ENCODE measurements around the gene TMOD1.
"Not testable (repeated sequence)": the region's sequence is repeated elsewhere in the genome, so short reads cannot be mapped to it uniquely, and the experiment has no call there.

The TMOD1 gene

GRCh38 chr9:97574101-97574571 is 72.7 kb downstream of the TMOD1 start:
- H3K4me3 Mint-ChIP-seq; H3K9me3 Mint-ChIP-seq; DNase-seq (ENCODE audit: low spot score in 2 of 2); ATAC-seq; H3K4me1 Mint-ChIP-seq; H3K36me3 Mint-ChIP-seq; H3K27ac Mint-ChIP-seq: not testable (repeated sequence)

- H3K9me3 Mint-ChIP-seq, H3K4me1 Mint-ChIP-seq, H3K36me3 Mint-ChIP-seq: not testable (repeated sequence)
- Mint-ChIP-seq H3K27ac (peak overlapping the region; percentile 89), H3K4me3 (peak overlapping the region; percentile 78)
- peak; percentile 43 for ATAC-seq
- peak in 1 of 2 donors; percentile 60 for DNase-seq (ENCODE audit: low spot score in 2 of 2)
Measured at GRCh38 chr9:97574921-97575672, 73.6 kb downstream of the TMOD1 start.

GRCh38 chr9:97575673-97576200 is 74.3 kb downstream of the TMOD1 start:
- Mint-ChIP-seq H3K36me3 (no peaks in the 10 kb centered on the region), H3K9me3 (no peaks in the 10 kb centered on the region), H3K4me1 (peaks cover 7% of the 10 kb centered on the region), H3K27ac (no peak overlapping the region), H3K4me3 (peak overlapping the region; percentile 78)
- DNase-seq (ENCODE audit: low spot score in 2 of 2) (no peak), ATAC-seq (peak; percentile 27)

- ATAC-seq (no peak), DNase-seq (ENCODE audit: low spot score in 2 of 2) (no peak)
- Mint-ChIP-seq H3K9me3 (no peaks in the 10 kb centered on the region), H3K36me3 (no peaks in the 10 kb centered on the region), H3K4me1 (peaks cover 7% of the 10 kb centered on the region), H3K4me3 (no peak overlapping the region), H3K27ac (no peak overlapping the region)
Measured at GRCh38 chr9:97577051-97577450, 75.6 kb downstream of the TMOD1 start.

GRCh38 chr9:97578846-97579245 is 77.4 kb downstream of the TMOD1 start:
- ATAC-seq (no peak), DNase-seq (ENCODE audit: low spot score in 2 of 2) (no peak)
- Mint-ChIP-seq H3K4me3 (no peak overlapping the region), H3K36me3 (no peaks in the 10 kb centered on the region), H3K4me1 (peaks cover 7% of the 10 kb centered on the region), H3K27ac (no peak overlapping the region), H3K9me3 (no peaks in the 10 kb centered on the region)

- Mint-ChIP-seq H3K27ac (no peak overlapping the region), H3K4me1 (peaks cover 5% of the 10 kb centered on the region), H3K9me3 (no peaks in the 10 kb centered on the region), H3K4me3 (no peak overlapping the region), H3K36me3 (no peaks in the 10 kb centered on the region)
- no peak for ATAC-seq
- DNase-seq (ENCODE audit: low spot score in 2 of 2) = no peak
Measured at GRCh38 chr9:97579914-97580313, 78.4 kb downstream of the TMOD1 start.

- not testable (repeated sequence) for H3K27ac Mint-ChIP-seq; H3K9me3 Mint-ChIP-seq; ATAC-seq; H3K4me3 Mint-ChIP-seq; DNase-seq (ENCODE audit: low spot score in 2 of 2); H3K4me1 Mint-ChIP-seq; H3K36me3 Mint-ChIP-seq
Measured at GRCh38 chr9:97581590-97581989, 80.1 kb downstream of the TMOD1 start.

- not testable (repeated sequence) for DNase-seq (ENCODE audit: low spot score in 2 of 2); H3K9me3 Mint-ChIP-seq; H3K27ac Mint-ChIP-seq; ATAC-seq; H3K4me1 Mint-ChIP-seq; H3K36me3 Mint-ChIP-seq; H3K4me3 Mint-ChIP-seq
Measured at GRCh38 chr9:97584778-97585177, 83.3 kb downstream of the TMOD1 start.

GRCh38 chr9:97586909-97587308 is 85.4 kb downstream of the TMOD1 start:
- not testable (repeated sequence) for H3K9me3 Mint-ChIP-seq; H3K36me3 Mint-ChIP-seq; H3K4me3 Mint-ChIP-seq; DNase-seq (ENCODE audit: low spot score in 2 of 2); H3K27ac Mint-ChIP-seq; ATAC-seq; H3K4me1 Mint-ChIP-seq

- Mint-ChIP-seq H3K36me3 (no peaks in the 10 kb centered on the region), H3K4me3 (no peak overlapping the region), H3K9me3 (no peaks in the 10 kb centered on the region), H3K4me1 (no peaks in the 10 kb centered on the region), H3K27ac (no peak overlapping the region)
- ATAC-seq (no peak), DNase-seq (ENCODE audit: low spot score in 2 of 2) (no peak)
Measured at GRCh38 chr9:97591535-97591934, 90.1 kb downstream of the TMOD1 start.

GRCh38 chr9:97592126-97592525 is 90.7 kb downstream of the TMOD1 start:
- ATAC-seq (no peak), DNase-seq (ENCODE audit: low spot score in 2 of 2) (no peak)
- Mint-ChIP-seq H3K9me3 (no peaks in the 10 kb centered on the region), H3K4me3 (no peak overlapping the region), H3K36me3 (no peaks in the 10 kb centered on the region), H3K27ac (no peak overlapping the region), H3K4me1 (no peaks in the 10 kb centered on the region)

GRCh38 chr9:97593960-97594359 is 92.5 kb downstream of the TMOD1 start:
- Mint-ChIP-seq H3K27ac (no peak overlapping the region), H3K36me3 (no peaks in the 10 kb centered on the region), H3K9me3 (no peaks in the 10 kb centered on the region), H3K4me3 (no peak overlapping the region), H3K4me1 (peaks cover 7% of the 10 kb centered on the region)
- ATAC-seq = no peak
- DNase-seq (ENCODE audit: low spot score in 2 of 2) = no peak

- no peaks in the 10 kb centered on the region for H3K36me3 Mint-ChIP-seq
- H3K4me3 Mint-ChIP-seq = no peak overlapping the region
- peaks cover 7% of the 10 kb centered on the region for H3K4me1 Mint-ChIP-seq
- H3K9me3 Mint-ChIP-seq = no peaks in the 10 kb centered on the region
- ATAC-seq (no peak), DNase-seq (ENCODE audit: low spot score in 2 of 2) (no peak)
- no peak overlapping the region for H3K27ac Mint-ChIP-seq
Measured at GRCh38 chr9:97594381-97594921, 93.0 kb downstream of the TMOD1 start.

- H3K27ac Mint-ChIP-seq = peak overlapping the region; percentile 24
- no peak for DNase-seq (ENCODE audit: low spot score in 2 of 2)
Measured at GRCh38 chr9:97596906-97597305, 95.4 kb downstream of the TMOD1 start.

GRCh38 chr9:97598461-97599288 is 97.2 kb downstream of the TMOD1 start:
- Mint-ChIP-seq H3K27ac (no peak overlapping the region), H3K9me3 (no peaks in the 10 kb centered on the region), H3K4me1 (peaks cover 7% of the 10 kb centered on the region), H3K4me3 (no peak overlapping the region), H3K36me3 (peaks cover 34% of the 10 kb centered on the region)
- ATAC-seq = peak; percentile 88
- peak; percentile 58 to 82 for DNase-seq (ENCODE audit: low spot score in 2 of 2)

More at GRCh38 chr9:97596906-97597305, 95.4 kb downstream of the TMOD1 start:
- Mint-ChIP-seq H3K4me1 (peaks cover 7% of the 10 kb centered on the region), H3K9me3 (no peaks in the 10 kb centered on the region), H3K4me3 (no peak overlapping the region), H3K36me3 (peaks cover 19% of the 10 kb centered on the region)
- ATAC-seq = no peak

Data from stimulated activated effector memory CD8-positive, alpha-beta T cell treated with anti-CD3 and anti-CD28 coated beads, Interleukin-12 subunit alpha, Interleukin-12 subunit beta, amount 100 ng/mL, for 72 hours (primary cell).